Measurements from ENCODE around the gene ARCN1.

The ARCN1 gene

DNA sequence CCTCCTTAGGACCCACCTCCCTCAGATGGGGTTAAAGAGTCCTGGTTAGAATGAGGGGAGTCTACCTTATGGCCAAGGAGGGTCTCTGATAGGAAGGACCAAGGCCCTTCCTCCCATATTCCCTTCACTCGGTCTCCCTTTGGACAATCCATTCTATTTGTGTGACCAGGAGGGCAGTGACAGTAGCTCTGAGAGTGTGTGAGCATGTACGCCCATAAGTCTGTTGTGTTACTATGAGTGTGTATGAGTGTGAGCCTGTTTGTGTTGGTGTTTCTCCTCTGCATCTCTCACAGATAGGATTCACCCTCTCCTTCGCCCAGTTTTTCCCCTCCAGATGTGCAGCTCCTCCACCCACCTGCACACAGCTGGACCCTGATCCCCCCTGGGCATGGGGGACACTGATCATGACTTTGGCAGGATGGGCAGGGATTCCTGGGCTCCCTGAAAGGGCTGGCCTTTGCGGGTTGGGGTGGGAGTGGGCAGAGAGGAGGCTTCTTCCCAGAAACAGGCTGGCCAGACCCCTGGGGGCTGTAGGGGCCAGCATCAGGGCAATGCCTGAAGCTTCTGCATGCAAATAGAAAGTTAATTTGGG lies 49.7 kb downstream of the ARCN1 start:
- TF ChIP-seq SP1 (IDR thresholded peaks at IDR 0.05) (no peak), HDGF (IDR thresholded peaks at IDR 0.05; ENCODE audit: borderline replicate concordance) (no peak), SUZ12 (IDR thresholded peaks at IDR 0.05) (no peak), FOXK2 (IDR thresholded peaks at IDR 0.05) (no peak), ELF4 (IDR thresholded peaks at IDR 0.05) (no peak), FOXA1 (IDR thresholded peaks at IDR 0.05) (no peak), FOXM1 (IDR thresholded peaks at IDR 0.05; ENCODE audit: borderline replicate concordance) (no peak), BHLHE40 (IDR thresholded peaks at IDR 0.05; ENCODE audit: borderline replicate concordance) (no peak)
- ChIA-PET POLR2A (interaction anchor here (1.2 to 3.4 kb wide), 6 partner anchors 10 to 28 kb away, joined by 3 to 31 read pairs (median 10); partner anchors contain the start of gene PHLDB1), CTCF (interaction anchor here (1.4 to 2.9 kb wide), 2 partner anchors 10 to 38 kb away, joined by 4 to 15 read pairs; no protein-coding TSS in a partner anchor)
- DNase-seq (ENCODE audit: extremely low spot score), result no peak

DNA sequence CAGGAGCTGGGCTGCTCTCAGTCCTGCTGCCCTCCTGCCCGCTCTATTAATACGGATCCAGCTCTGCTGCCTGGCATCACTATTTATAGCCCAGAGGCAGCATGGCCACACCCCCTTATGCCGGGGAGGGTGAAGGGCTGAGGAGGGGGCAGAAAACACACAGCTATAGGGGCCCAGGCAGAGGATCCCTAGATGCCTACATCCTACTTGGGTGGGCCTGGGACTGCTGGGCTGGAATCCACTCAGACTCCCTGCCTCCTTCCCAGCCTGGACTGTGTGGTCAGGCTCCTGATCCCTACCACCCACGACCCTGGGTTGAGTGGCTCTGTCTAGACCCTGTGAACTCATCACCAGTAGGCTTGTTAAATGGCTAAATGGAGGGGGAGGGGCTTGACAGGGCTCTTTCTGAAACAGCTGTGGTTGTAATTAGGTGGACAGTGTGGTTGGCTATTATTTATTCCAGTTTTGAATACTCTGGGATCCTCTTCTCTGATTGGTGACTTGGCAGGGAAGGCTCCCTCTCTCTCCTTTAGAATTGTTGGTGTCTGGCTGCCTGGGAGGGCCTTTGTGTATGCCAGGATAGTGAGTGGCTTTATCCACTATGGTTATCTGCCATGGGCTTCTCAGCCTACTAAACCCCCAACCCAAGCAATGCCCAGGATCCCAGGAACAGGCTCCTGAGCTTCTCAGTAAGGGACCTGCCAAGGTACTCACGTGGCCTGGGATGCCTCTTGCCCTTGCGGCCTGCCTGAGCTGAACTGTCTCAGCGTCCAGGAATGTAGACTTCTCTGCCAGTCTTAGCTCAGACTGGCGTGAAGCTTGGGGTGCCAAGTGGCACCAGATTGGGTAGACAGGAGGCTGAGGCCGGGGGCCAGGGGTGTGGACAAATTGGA lies 50.4 kb downstream of the ARCN1 start:
- TF ChIP-seq SUZ12 (IDR thresholded peaks at IDR 0.05) (no peak), NFRKB (IDR thresholded peaks at IDR 0.05) (no peak), TARDBP (IDR thresholded peaks at IDR 0.05) (no peak), ELF4 (IDR thresholded peaks at IDR 0.05) (no peak), ZNF384 (IDR thresholded peaks at IDR 0.05) (no peak), FOXM1 (IDR thresholded peaks at IDR 0.05; ENCODE audit: borderline replicate concordance) (no peak)
- POLR2A ChIA-PET, result interaction anchor here (1.4 to 3.4 kb wide), 5 partner anchors 10 to 28 kb away, joined by 3 to 31 read pairs (median 15); partner anchors contain the start of gene PHLDB1
- CTCF ChIA-PET, result interaction anchor here (2.9 kb wide), 1 partner anchor 37 kb away, joined by 15 read pairs; no protein-coding TSS in a partner anchor
- no peak for DNase-seq (ENCODE audit: extremely low spot score)

GRCh38 chr11:118623269-118623655 lies 51.1 kb downstream of the ARCN1 start:
- TF ChIP-seq LEF1 (IDR thresholded peaks at IDR 0.05; ENCODE audit: borderline replicate concordance) (no peak), TARDBP (IDR thresholded peaks at IDR 0.05) (no peak), ZNF384 (IDR thresholded peaks at IDR 0.05) (no peak), ELF4 (IDR thresholded peaks at IDR 0.05) (no peak), FOXK2 (IDR thresholded peaks at IDR 0.05) (no peak), SP1 (IDR thresholded peaks at IDR 0.05) (no peak), L3MBTL2 (conservative IDR thresholded peaks at IDR 0.05) (no peak), BHLHE40 (IDR thresholded peaks at IDR 0.05; ENCODE audit: borderline replicate concordance) (no peak), HDGF (IDR thresholded peaks at IDR 0.05; ENCODE audit: borderline replicate concordance) (no peak)
- TF ChIP-seq, protein P1, sequence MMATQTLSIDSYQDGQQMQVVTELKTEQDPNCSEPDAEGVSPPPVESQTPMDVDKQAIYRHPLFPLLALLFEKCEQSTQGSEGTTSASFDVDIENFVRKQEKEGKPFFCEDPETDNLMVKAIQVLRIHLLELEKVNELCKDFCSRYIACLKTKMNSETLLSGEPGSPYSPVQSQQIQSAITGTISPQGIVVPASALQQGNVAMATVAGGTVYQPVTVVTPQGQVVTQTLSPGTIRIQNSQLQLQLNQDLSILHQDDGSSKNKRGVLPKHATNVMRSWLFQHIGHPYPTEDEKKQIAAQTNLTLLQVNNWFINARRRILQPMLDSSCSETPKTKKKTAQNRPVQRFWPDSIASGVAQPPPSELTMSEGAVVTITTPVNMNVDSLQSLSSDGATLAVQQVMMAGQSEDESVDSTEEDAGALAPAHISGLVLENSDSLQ (IDR thresholded peaks at IDR 0.05), result no peak
- CTCF ChIA-PET, result interaction anchor here (2.9 kb wide), 1 partner anchor 36 kb away, joined by 15 read pairs; no protein-coding TSS in a partner anchor
- POLR2A ChIA-PET, result interaction anchor here (2.7 to 3.4 kb wide), 3 partner anchors 9 to 15 kb away, joined by 15 to 31 read pairs (median 28); partner anchors contain the start of gene PHLDB1
- DNase-seq (ENCODE audit: extremely low spot score), result no peak

- no peak for TF ChIP-seq ELF4 (IDR thresholded peaks at IDR 0.05)
- TF ChIP-seq FOXA1 (IDR thresholded peaks at IDR 0.05), result no peak
- TF ChIP-seq HDGF (IDR thresholded peaks at IDR 0.05; ENCODE audit: borderline replicate concordance), result no peak
- no peak for TF ChIP-seq FOXM1 (IDR thresholded peaks at IDR 0.05; ENCODE audit: borderline replicate concordance)
- no peak for TF ChIP-seq BHLHE40 (IDR thresholded peaks at IDR 0.05; ENCODE audit: borderline replicate concordance)
- no peak for TF ChIP-seq L3MBTL2 (conservative IDR thresholded peaks at IDR 0.05)
- TF ChIP-seq CTBP1 (IDR thresholded peaks at IDR 0.05; ENCODE audit: borderline replicate concordance), result no peak
- TF ChIP-seq ARNT (IDR thresholded peaks at IDR 0.05), result no peak
- TF ChIP-seq, protein P1 (IDR thresholded peaks at IDR 0.05), result no peak
- no peak for TF ChIP-seq SUZ12 (IDR thresholded peaks at IDR 0.05)
- TF ChIP-seq TARDBP (IDR thresholded peaks at IDR 0.05), result no peak
- no peak for TF ChIP-seq FOXK2 (IDR thresholded peaks at IDR 0.05)
- no peak for TF ChIP-seq ZNF384 (IDR thresholded peaks at IDR 0.05)
- no peak for DNase-seq (ENCODE audit: extremely low spot score)
- CTCF ChIA-PET, result interaction anchor here (0.8 to 1.1 kb wide), 2 partner anchors 9 to 12 kb away, joined by 3 to 4 read pairs; no protein-coding TSS in a partner anchor
- POLR2A ChIA-PET, result interaction anchor here (0.8 kb wide), 1 partner anchor 10 kb away, joined by 3 read pairs; no protein-coding TSS in a partner anchor
Observed at GRCh38 chr11:118625036-118625690, 53.0 kb downstream of the ARCN1 start.

GRCh38 chr11:118625976-118626375 lies 53.8 kb downstream of the ARCN1 start:
- TF ChIP-seq NFRKB (IDR thresholded peaks at IDR 0.05), result no peak
- TF ChIP-seq HDGF (IDR thresholded peaks at IDR 0.05; ENCODE audit: borderline replicate concordance), result no peak
- TF ChIP-seq L3MBTL2 (conservative IDR thresholded peaks at IDR 0.05), result no peak
- no peak for TF ChIP-seq FOXM1 (IDR thresholded peaks at IDR 0.05; ENCODE audit: borderline replicate concordance)
- TF ChIP-seq FOXK2 (IDR thresholded peaks at IDR 0.05), result no peak
- no peak for TF ChIP-seq ZNF384 (IDR thresholded peaks at IDR 0.05)
- no peak for TF ChIP-seq SUZ12 (IDR thresholded peaks at IDR 0.05)
- ChIA-PET POLR2A (interaction anchor here (0.8 kb wide), 1 partner anchor 9 kb away, joined by 3 read pairs; no protein-coding TSS in a partner anchor), CTCF (interaction anchor here (0.8 to 1.1 kb wide), 2 partner anchors 8 to 13 kb away, joined by 3 to 4 read pairs; no protein-coding TSS in a partner anchor)
- no peak for DNase-seq (ENCODE audit: extremely low spot score)

- TF ChIP-seq ARNT (IDR thresholded peaks at IDR 0.05), result no peak
- no peak for TF ChIP-seq FOXM1 (IDR thresholded peaks at IDR 0.05; ENCODE audit: borderline replicate concordance)
- no peak for TF ChIP-seq ELF4 (IDR thresholded peaks at IDR 0.05)
- no peak for TF ChIP-seq BHLHE40 (IDR thresholded peaks at IDR 0.05; ENCODE audit: borderline replicate concordance)
- no peak for TF ChIP-seq SUZ12 (IDR thresholded peaks at IDR 0.05)
- TF ChIP-seq, protein P1 (IDR thresholded peaks at IDR 0.05), result no peak
- no peak for TF ChIP-seq LEF1 (IDR thresholded peaks at IDR 0.05; ENCODE audit: borderline replicate concordance)
- no peak for TF ChIP-seq FOXA1 (IDR thresholded peaks at IDR 0.05)
- TF ChIP-seq ZNF384 (IDR thresholded peaks at IDR 0.05), result no peak
- no peak for TF ChIP-seq L3MBTL2 (conservative IDR thresholded peaks at IDR 0.05)
- no peak for TF ChIP-seq NFRKB (IDR thresholded peaks at IDR 0.05)
- no peak for TF ChIP-seq CTBP1 (IDR thresholded peaks at IDR 0.05; ENCODE audit: borderline replicate concordance)
- no peak for TF ChIP-seq TARDBP (IDR thresholded peaks at IDR 0.05)
- ChIA-PET POLR2A (no interaction called here), CTCF (interaction anchor here (0.7 kb wide), 2 partner anchors 18 to 62 kb away, joined by 3 to 4 read pairs; no protein-coding TSS in a partner anchor)
- no peak for DNase-seq (ENCODE audit: extremely low spot score)
Observed at GRCh38 chr11:118627566-118627965, 55.4 kb downstream of the ARCN1 start.
